GM12865 (cell line): Measurements from ENCODE around the gene AKTIP.
A peak's percentile ranks its signal among the peaks of the same experiment; 100 is the strongest.

ENCODE experiments used
- DNase-seq: peaks from one replicate; pipeline ENCODE4 v3.0.0; 2010; ENCODE audit warnings: low read depth
- H3K4me3 ChIP-seq: 2 replicates; pipeline ENCODE4 v1.5.1; 2011; ENCODE audit warnings: mild to moderate bottlenecking, low read depth, low read length, control low read depth
- CTCF ChIP-seq: IDR thresholded peaks from 2 replicates; pipeline ENCODE4 v1.5.1; 2011; ENCODE audit warnings: low read length, control low read depth, low read depth, inconsistent platforms; ENCODE audit not compliant: insufficient read depth; ENCODE audit errors: missing control alignments

AKTIP gene

GRCh38 chr16:53504665-53505064 is 1.7 kb upstream of the AKTIP start:
- DNase-seq, result peak; percentile 25
- no peak for TF ChIP-seq CTCF
- peak overlapping the region; percentile 55; the same call in 1 of the 2 replicates for H3K4me3 ChIP-seq

- H3K4me3 ChIP-seq, result peak overlapping the region; percentile 55
- no peak for TF ChIP-seq CTCF
- DNase-seq, result peak; percentile 57
These were observed 1.1 kb upstream of the AKTIP start for GRCh38 chr16:53503991-53504663.

- H3K4me3 ChIP-seq, result peak overlapping the region; percentile 68
- peak; percentile 100 for DNase-seq
- no peak for TF ChIP-seq CTCF
These were observed 388 bp upstream of the AKTIP start for GRCh38 chr16:53503270-53503923.

- no peak overlapping the region for H3K4me3 ChIP-seq
- no peak for TF ChIP-seq CTCF
- no peak for DNase-seq
These were observed 1.7 kb downstream of the AKTIP start for GRCh38 chr16:53501216-53501859.

- DNase-seq, result no peak
- TF ChIP-seq CTCF, result no peak
- no peak overlapping the region for H3K4me3 ChIP-seq
These were observed 4.0 kb downstream of the AKTIP start for GRCh38 chr16:53498984-53499383.

- no peak for DNase-seq
- TF ChIP-seq CTCF, result no peak
- no peak overlapping the region for H3K4me3 ChIP-seq
These were observed 7.7 kb downstream of the AKTIP start for GRCh38 chr16:53495325-53495724.
